GM18507 (cell line): ENCODE results near the gene PTGER3.

Experiments used
- DNase-seq: peaks from one replicate; pipeline ENCODE4 v3.0.0; 2011; ENCODE audit warnings: low read depth; ENCODE audit not compliant: insufficient read length; ENCODE audit errors: extremely low spot score
- FAIRE-seq: peaks from 2 replicates; lab custom pipeline; 2011; peaks lifted over from hg19 to GRCh38; lab: Jason Lieb, UNC

The PTGER3 gene

GRCh38 chr1:71047635-71048607, at the start of gene PTGER3:
PTGER3 (minus strand) TSS chr1:71047816; CDS start chr1:71047577, 239 bp downstream.
- DNase-seq (no peak), FAIRE-seq (no peak)

GRCh38 chr1:71094913-71095312, 47.3 kb upstream of the PTGER3 start:
- no peak for DNase-seq
- no peak for FAIRE-seq

GRCh38 chr1:71093938-71094337, 46.3 kb upstream of the PTGER3 start:
- FAIRE-seq (no peak), DNase-seq (no peak)

- DNase-seq (no peak), FAIRE-seq (no peak)
Measured at GRCh38 chr1:71089536-71090270, 42.1 kb upstream of the PTGER3 start.

GRCh38 chr1:71088645-71089287, 41.1 kb upstream of the PTGER3 start:
- no peak for DNase-seq
- FAIRE-seq, result no peak

GRCh38 chr1:71087713-71088112, 40.1 kb upstream of the PTGER3 start:
- no peak for FAIRE-seq
- DNase-seq, result no peak

GRCh38 chr1:71087060-71087459, 39.4 kb upstream of the PTGER3 start:
- FAIRE-seq (no peak), DNase-seq (no peak)

GRCh38 chr1:71086331-71086730, 38.7 kb upstream of the PTGER3 start:
- FAIRE-seq (no peak), DNase-seq (no peak)

- no peak for DNase-seq
- FAIRE-seq, result no peak
Measured at GRCh38 chr1:71083271-71083670, 35.7 kb upstream of the PTGER3 start.

- DNase-seq (no peak), FAIRE-seq (no peak)
Measured at GRCh38 chr1:71081697-71082080, 34.1 kb upstream of the PTGER3 start.

GRCh38 chr1:71080739-71081696, 33.4 kb upstream of the PTGER3 start, which contains the start of gene ZRANB2:
ZRANB2 (minus strand) TSS chr1:71081035; CDS start chr1:71080995, 40 bp downstream.
- peak; percentile 97 for FAIRE-seq

GRCh38 chr1:71080230-71080738, 32.7 kb upstream of the PTGER3 start:
- no peak for FAIRE-seq
- no peak for DNase-seq

More at GRCh38 chr1:71080739-71081696, 33.4 kb upstream of the PTGER3 start, which contains the start of gene ZRANB2:
- DNase-seq, result peak; percentile 85

GRCh38 chr1:71074681-71075080, 27.1 kb upstream of the PTGER3 start:
- FAIRE-seq, result no peak
- DNase-seq, result no peak

GRCh38 chr1:71072273-71072672, 24.7 kb upstream of the PTGER3 start:
- no peak for FAIRE-seq

GRCh38 chr1:71071720-71072119, 24.1 kb upstream of the PTGER3 start:
- DNase-seq, result no peak
- FAIRE-seq, result no peak

More at GRCh38 chr1:71072273-71072672, 24.7 kb upstream of the PTGER3 start:
- DNase-seq, result no peak

- FAIRE-seq (no peak), DNase-seq (no peak)
Measured at GRCh38 chr1:71068325-71069240, 21.0 kb upstream of the PTGER3 start.

GRCh38 chr1:71054791-71055190, 7.2 kb upstream of the PTGER3 start:
- no peak for DNase-seq
- no peak for FAIRE-seq
